ENCODE results near the gene COLEC11. TPM values are rescaled to one million over a fixed set of nuclear protein-coding genes. Genes with fewer than 3 reads are reported as not detected.

COLEC11 gene
- polyA plus RNA-seq, 4 donors = 1.0 to 4.5 (median 2.3) TPM

DNA sequence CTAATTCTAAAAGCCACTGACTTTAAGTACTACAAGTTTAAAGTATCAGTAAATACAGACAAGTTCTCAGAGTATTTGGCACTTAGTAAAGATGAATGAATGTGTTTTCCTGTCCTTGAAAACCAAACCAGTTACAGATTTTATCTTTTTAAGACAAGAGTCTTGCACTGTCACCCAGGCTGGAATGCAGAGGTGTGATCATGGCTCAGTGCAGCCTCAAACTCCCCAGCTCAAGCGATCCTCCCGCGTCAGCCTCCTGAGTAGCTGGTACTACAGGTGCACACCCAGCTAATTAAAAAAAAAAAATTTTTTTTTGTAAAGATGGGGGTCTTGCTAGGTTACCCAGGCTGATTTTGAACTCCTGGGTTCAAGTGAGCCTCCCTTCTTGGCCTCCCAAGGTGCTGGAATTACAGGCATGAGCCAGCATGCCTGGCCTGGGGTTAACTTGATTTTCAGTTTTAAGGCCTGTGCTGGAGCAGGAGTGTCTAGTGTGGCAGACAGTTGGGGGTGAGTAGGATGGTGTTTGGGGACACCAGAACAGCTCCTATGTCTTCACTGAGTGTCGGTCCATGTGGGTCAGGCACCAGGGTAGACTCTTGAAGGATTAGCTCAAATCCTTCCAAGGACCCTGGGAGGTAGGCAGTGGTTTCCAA is 10.2 kb upstream of the COLEC11 start:
- DNase-seq (ENCODE audit: low read depth in 4 of 4, low spot score in 2 of 4) = no peak

- DNase-seq (ENCODE audit: low read depth in 4 of 4, low spot score in 2 of 4) = peak in 1 of 4 donors; percentile 52
Measured at GRCh38 chr2:3585261-3586109, 9.4 kb upstream of the COLEC11 start.

GRCh38 chr2:3586220-3586619 is 8.7 kb upstream of the COLEC11 start:
- DNase-seq (ENCODE audit: low read depth in 4 of 4, low spot score in 2 of 4) = no peak

GRCh38 chr2:3587021-3587420 is 7.9 kb upstream of the COLEC11 start:
- DNase-seq (ENCODE audit: low read depth in 4 of 4, low spot score in 2 of 4) = no peak

DNA sequence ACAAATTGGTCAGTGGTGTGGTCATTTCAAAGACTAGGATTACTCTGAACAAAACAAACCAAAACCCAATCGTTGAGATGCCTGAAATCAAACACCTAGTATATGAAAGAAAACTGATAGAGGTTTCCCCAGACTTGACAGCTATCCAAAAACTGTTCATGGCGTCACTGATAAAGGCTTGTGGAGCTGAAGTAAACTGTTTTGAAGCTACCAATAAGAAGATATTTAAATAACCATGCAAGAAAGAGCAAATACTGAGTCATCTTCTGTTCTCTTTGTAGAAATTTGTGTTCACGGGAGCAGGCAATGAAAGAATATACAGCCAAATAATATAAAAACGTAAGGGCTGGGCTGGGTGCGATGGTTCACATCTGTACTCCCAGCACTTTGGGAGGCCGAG is 7.5 kb upstream of the COLEC11 start:
- no peak for DNase-seq (ENCODE audit: low read depth in 4 of 4, low spot score in 2 of 4)

- DNase-seq (ENCODE audit: low read depth in 4 of 4, low spot score in 2 of 4) = no peak
Measured at GRCh38 chr2:3588084-3588483, 6.8 kb upstream of the COLEC11 start.

DNA sequence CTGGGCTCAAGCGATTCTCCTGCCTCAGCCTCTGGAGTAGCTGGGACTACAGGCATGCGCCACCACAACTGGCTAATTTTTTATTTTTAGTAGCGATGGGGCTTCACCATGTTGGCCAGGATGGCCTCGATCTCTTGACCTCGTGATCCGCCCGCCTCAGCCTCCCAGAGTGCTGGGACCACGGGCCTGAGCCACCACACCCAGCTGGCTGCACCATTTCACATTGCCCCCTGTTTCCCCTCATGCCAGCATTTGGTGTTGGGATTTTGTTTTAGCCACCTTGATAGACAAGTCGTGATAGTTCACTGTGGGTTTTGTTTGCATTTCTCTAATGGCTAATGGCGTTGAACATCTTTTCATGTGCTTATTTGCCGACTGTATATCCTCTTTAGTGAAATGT is 5.8 kb upstream of the COLEC11 start:
- DNase-seq (ENCODE audit: low read depth in 4 of 4, low spot score in 2 of 4) = no peak

- no peak for DNase-seq (ENCODE audit: low read depth in 4 of 4, low spot score in 2 of 4)
Measured at GRCh38 chr2:3595404-3595803, 492 bp downstream of the COLEC11 start.

- no peak for DNase-seq (ENCODE audit: low read depth in 4 of 4, low spot score in 2 of 4)
Measured at GRCh38 chr2:3595985-3596384, 1.1 kb downstream of the COLEC11 start.

- no peak for DNase-seq (ENCODE audit: low read depth in 4 of 4, low spot score in 2 of 4)
Measured at GRCh38 chr2:3596901-3597417, 2.0 kb downstream of the COLEC11 start.

DNA sequence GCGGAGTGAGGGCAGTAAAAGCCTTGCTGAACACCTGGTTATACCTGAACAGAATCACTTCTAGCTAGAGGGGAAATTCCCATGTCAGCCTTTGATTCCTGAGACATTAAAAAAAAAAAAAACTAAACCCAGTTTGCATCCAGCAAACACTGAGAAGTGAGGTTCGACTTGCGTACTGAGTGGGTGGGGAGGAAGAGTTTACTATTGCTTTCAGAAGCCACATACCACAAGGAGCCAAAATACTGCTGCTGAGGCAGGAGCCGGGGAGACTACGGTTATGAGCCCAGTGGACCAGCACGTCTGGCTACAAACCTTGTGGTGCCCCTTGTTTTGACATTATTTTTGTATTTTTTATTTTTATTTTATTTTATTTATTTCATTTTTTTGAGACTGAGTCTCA is 2.7 kb downstream of the COLEC11 start:
- no peak for DNase-seq (ENCODE audit: low read depth in 4 of 4, low spot score in 2 of 4)

DNA sequence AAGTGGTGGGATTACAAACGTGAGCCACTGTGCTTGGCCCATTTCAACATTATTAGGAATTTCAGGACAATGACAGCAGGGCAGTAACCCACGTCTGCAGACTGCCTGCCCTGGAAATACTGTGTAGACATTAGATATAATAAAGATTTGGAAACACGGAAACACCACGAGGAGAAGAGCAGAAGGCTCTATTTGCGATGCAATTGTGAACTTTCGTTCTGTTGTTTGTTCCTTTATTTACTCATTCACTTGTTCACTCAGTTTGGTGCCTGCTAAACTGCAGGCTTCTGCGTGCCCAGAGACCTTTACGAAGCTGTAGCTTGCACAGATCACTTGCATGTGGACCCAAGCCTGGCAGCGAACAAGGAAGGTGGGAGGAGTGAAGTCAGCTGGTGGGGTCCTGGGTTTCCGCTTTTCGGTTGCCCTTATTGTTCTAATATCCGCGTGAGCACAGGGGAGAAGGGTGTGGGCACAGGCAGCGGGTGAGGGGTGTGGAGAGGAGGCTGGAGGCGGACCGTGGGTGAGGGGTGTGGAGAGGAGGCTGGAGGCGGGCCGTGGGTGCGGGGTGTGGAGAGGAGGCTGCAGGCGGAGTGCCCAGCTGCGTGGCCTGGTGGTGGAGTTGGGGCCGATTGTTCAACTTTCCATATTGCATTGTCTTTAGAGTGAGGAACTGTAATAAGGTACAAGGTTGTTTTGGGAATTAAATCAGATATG is 3.4 kb downstream of the COLEC11 start:
- DNase-seq (ENCODE audit: low read depth in 4 of 4, low spot score in 2 of 4) = no peak

DNA sequence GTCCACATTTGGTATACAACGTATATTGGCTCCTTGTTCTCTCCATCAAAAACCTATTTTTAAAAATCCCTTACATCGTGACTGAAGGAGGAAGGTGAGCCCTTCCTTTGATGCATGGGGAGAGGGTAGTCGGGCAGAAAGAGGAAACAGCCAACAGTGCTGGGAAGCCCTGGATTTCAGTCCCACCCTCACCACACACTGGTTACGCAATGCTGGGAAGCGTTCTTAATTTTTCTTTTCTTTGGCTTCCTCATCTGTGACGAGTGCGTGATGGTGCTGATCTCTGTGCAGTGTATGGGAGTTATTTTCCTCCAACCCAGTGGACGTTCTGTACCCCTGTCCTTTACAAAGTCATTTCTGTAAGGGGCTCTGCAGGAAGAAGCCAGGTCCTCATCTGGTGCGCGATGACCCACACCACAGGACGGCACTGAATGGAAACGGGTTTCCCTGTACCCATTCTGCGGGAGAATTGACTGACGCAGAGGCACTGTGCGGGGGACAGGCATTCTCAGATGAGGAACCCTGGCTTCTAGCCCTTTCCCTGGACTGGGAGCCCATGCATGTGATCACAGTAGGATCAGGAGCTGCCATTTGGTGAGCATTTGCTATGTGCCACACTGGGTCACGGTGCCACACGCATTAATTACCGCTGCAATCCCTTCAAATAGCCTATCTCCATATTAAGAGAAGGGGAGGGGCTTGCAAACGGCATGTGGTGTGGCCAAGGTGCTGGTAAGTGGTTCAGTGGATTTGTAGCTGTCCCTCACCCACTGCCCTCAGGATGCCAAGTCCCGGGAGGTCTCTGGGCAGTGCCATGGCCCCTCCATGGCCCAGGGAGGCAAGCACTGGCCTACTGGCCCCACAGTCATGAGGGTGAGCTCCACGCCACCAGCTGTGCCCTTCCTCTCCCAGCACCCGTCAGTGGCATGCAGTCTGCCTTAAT is 4.3 kb downstream of the COLEC11 start:
- DNase-seq (ENCODE audit: low read depth in 4 of 4, low spot score in 2 of 4) = no peak

GRCh38 chr2:3600256-3600855 is 5.4 kb downstream of the COLEC11 start:
- DNase-seq (ENCODE audit: low read depth in 4 of 4, low spot score in 2 of 4) = no peak

DNA sequence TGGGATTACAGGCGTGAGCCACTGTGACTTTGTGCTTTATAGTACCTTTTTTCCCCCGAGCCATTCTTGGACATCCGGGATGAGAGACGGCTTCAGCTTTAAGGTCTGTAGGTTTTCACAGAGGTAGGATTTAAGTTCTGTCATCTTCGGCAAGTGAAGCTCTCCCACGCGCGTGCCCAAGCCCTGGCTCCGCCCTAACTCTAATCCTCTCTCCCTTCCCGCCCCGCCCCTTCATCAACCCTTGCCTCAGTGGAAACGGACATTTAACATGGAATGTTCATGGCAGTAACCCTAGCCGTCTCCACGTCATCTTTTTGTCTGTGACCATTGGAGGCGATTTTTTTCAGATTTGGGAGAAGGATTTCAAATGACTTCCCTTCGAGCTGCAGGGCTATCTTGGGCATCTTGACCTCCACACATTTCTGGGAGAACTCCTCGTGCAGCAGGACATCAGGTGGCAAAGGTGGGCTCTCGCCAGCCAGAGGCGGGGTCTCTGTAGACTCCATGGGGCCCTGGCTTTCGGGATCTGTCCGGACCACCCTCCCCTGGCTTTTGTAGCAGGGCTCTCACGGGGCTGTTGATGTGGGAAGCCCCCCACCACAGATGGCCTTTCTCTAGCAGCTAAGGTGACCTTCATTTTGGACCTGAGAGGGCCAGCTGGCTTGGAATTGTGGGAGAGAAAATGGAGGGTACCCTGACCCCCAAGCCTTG is 6.8 kb downstream of the COLEC11 start:
- no peak for DNase-seq (ENCODE audit: low read depth in 4 of 4, low spot score in 2 of 4)

- DNase-seq (ENCODE audit: low read depth in 4 of 4, low spot score in 2 of 4) = no peak
Measured at GRCh38 chr2:3602553-3603339, 7.8 kb downstream of the COLEC11 start.

DNA sequence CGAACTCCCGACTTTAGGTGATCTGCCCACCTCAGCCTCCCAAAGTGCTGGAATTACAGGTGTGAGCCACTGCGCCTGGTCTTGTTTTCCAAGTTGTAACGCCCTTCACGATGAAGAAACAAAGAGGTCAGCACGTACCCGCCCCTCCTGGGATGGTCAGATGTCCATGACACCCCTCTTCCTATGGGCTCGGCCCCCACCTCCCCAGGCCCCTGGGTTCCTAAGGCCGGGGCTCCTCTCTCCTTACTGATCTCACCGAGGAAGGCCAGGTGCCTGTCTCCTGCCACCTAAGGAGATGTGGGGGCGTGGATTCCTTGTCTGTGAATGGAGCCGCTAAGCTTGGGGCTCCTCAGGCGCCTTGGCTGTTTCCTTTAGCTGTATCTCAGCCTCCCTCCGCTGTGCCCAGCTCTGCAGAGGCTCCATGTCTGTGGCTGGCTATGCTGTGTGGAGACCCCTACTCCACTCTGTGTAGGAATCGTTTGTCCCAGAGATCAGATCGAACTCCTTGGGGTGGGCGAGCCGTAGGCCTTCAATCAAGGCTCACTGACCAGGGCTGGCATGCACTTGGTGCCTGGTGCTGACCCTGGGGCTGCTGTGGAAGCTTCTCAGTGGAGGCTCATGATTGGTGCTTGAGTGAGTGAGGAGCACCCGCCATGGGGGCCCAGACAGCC is 8.8 kb downstream of the COLEC11 start:
- DNase-seq (ENCODE audit: low read depth in 4 of 4, low spot score in 2 of 4) = no peak
